Suppressor macrophage treated with lipopolysaccharide for 1 hour (primary cell): Measurements from ENCODE around the gene VNN1.
"Not testable (repeated sequence)": the region's sequence is repeated elsewhere in the genome, so short reads cannot be mapped to it uniquely, and the experiment has no call there.

ENCODE experiments used
- DNase-seq, 3 donors: peaks; one replicate each; pipeline ENCODE4 v3.0.0-alpha.2; 2020 to 2022

VNN1 gene

GRCh38 chr6:132719736-132720448, 6.0 kb upstream of the VNN1 start:
- no peak for DNase-seq

GRCh38 chr6:132715881-132716637, 2.2 kb upstream of the VNN1 start:
- DNase-seq = no peak

- peak in 2 of 3 donors; percentile 14 to 52 for DNase-seq
Measured at GRCh38 chr6:132715204-132715603, 1.3 kb upstream of the VNN1 start.

GRCh38 chr6:132714160-132714559, 305 bp upstream of the VNN1 start:
- DNase-seq = no peak

- DNase-seq = no peak
Measured at GRCh38 chr6:132712366-132712765, 1.5 kb downstream of the VNN1 start.

GRCh38 chr6:132708771-132709170, 5.1 kb downstream of the VNN1 start:
- no peak for DNase-seq

- DNase-seq = no peak
Measured at GRCh38 chr6:132708002-132708401, 5.9 kb downstream of the VNN1 start.

- not testable (repeated sequence) for DNase-seq
Measured at GRCh38 chr6:132706756-132707155, 7.1 kb downstream of the VNN1 start.

GRCh38 chr6:132703936-132704335, 9.9 kb downstream of the VNN1 start:
- no peak for DNase-seq

- no peak for DNase-seq
Measured at GRCh38 chr6:132698608-132699007, 15.2 kb downstream of the VNN1 start.

GRCh38 chr6:132695773-132696172, 18.1 kb downstream of the VNN1 start:
- no peak for DNase-seq

- no peak for DNase-seq
Measured at GRCh38 chr6:132693478-132693877, 20.4 kb downstream of the VNN1 start.

- no peak for DNase-seq
Measured at GRCh38 chr6:132690678-132691077, 23.2 kb downstream of the VNN1 start.

GRCh38 chr6:132687306-132687705, 26.5 kb downstream of the VNN1 start:
- DNase-seq = peak; percentile 76 to 89 (median 86)

- DNase-seq = peak; percentile 62 to 88 (median 82)
Measured at GRCh38 chr6:132686531-132686930, 27.3 kb downstream of the VNN1 start.

GRCh38 chr6:132685009-132685408, 28.8 kb downstream of the VNN1 start:
- peak; percentile 38 to 79 (median 76) for DNase-seq

GRCh38 chr6:132684272-132684671, 29.6 kb downstream of the VNN1 start:
- DNase-seq = peak in 2 of 3 donors; percentile 33 to 52

GRCh38 chr6:132683543-132683942, 30.3 kb downstream of the VNN1 start:
- peak; percentile 50 to 64 (median 57) for DNase-seq

GRCh38 chr6:132679094-132679493, 34.8 kb downstream of the VNN1 start:
- not testable (repeated sequence) for DNase-seq

GRCh38 chr6:132675749-132676148, 38.1 kb downstream of the VNN1 start:
- DNase-seq = peak; percentile 50 to 66 (median 64)

- DNase-seq = no peak
Measured at GRCh38 chr6:132675002-132675401, 38.9 kb downstream of the VNN1 start.

- DNase-seq = no peak
Measured at GRCh38 chr6:132673376-132674094, 40.3 kb downstream of the VNN1 start.

- no peak for DNase-seq
Measured at GRCh38 chr6:132671295-132671694, 42.6 kb downstream of the VNN1 start.
